ENCODE data around the gene SLCO4A1. TPM values are rescaled to one million over a fixed set of nuclear protein-coding genes. Genes with fewer than 3 reads are reported as not detected.
A peak's percentile ranks its signal among the peaks of the same experiment; 100 is the strongest.

Gene SLCO4A1
- total RNA-seq, 2 donors from 2014 or later, result 26.1 to 34.6 TPM

- peaks cover 24% of the 10 kb centered on the region for H3K27me3 Mint-ChIP-seq (ENCODE audit: low read depth)
- peaks cover 14% of the 10 kb centered on the region for H3K4me1 Mint-ChIP-seq (ENCODE audit: low read depth)
- H3K9me3 Mint-ChIP-seq, result no peaks in the 10 kb centered on the region
- no peaks in the 10 kb centered on the region for H3K36me3 Mint-ChIP-seq (ENCODE audit: insufficient read depth in 2 of 2)
- H3K27ac Mint-ChIP-seq, result no peak overlapping the region
- H3K4me3 Mint-ChIP-seq, result no peak overlapping the region
- ATAC-seq (replicated peaks in 1 of 2) (no peak), DNase-seq (no peak)
Measured at GRCh38 chr20:62709537-62709905, 67.2 kb downstream of the SLCO4A1 start.

GRCh38 chr20:62710221-62710885, 68.0 kb downstream of the SLCO4A1 start:
- no peaks in the 10 kb centered on the region for H3K9me3 Mint-ChIP-seq
- DNase-seq (no peak), ATAC-seq (replicated peaks in 1 of 2) (no peak)
- H3K36me3 Mint-ChIP-seq (ENCODE audit: insufficient read depth in 2 of 2), result no peaks in the 10 kb centered on the region
- H3K27ac Mint-ChIP-seq, result no peak overlapping the region
- H3K27me3 Mint-ChIP-seq (ENCODE audit: low read depth), result peaks cover 31% of the 10 kb centered on the region
- peaks cover 14% of the 10 kb centered on the region for H3K4me1 Mint-ChIP-seq (ENCODE audit: low read depth)
- no peak overlapping the region for H3K4me3 Mint-ChIP-seq

- Mint-ChIP-seq H3K4me3 (no peak overlapping the region), H3K36me3 (ENCODE audit: insufficient read depth in 2 of 2) (no peaks in the 10 kb centered on the region), H3K27ac (no peak overlapping the region), H3K9me3 (no peaks in the 10 kb centered on the region), H3K4me1 (ENCODE audit: low read depth) (peaks cover 18% of the 10 kb centered on the region), H3K27me3 (ENCODE audit: low read depth) (peaks cover 31% of the 10 kb centered on the region)
- DNase-seq, result peak; percentile 25 to 48
- ATAC-seq (replicated peaks in 1 of 2), result peak; percentile 65 to 69
Measured at GRCh38 chr20:62710886-62711702, 68.8 kb downstream of the SLCO4A1 start.

- H3K36me3 Mint-ChIP-seq (ENCODE audit: insufficient read depth in 2 of 2), result no peaks in the 10 kb centered on the region
- peaks cover 31% of the 10 kb centered on the region for H3K27me3 Mint-ChIP-seq (ENCODE audit: low read depth)
Measured at GRCh38 chr20:62711703-62712101, 69.4 kb downstream of the SLCO4A1 start.

GRCh38 chr20:62712606-62713005, 70.3 kb downstream of the SLCO4A1 start:
- peaks cover 23% of the 10 kb centered on the region for H3K4me1 Mint-ChIP-seq (ENCODE audit: low read depth)
- H3K27me3 Mint-ChIP-seq (ENCODE audit: low read depth), result peaks cover 22% of the 10 kb centered on the region
- ATAC-seq (replicated peaks in 1 of 2) (no peak), DNase-seq (no peak)
- no peak overlapping the region for H3K4me3 Mint-ChIP-seq
- H3K27ac Mint-ChIP-seq, result no peak overlapping the region
- no peaks in the 10 kb centered on the region for H3K36me3 Mint-ChIP-seq (ENCODE audit: insufficient read depth in 2 of 2)
- H3K9me3 Mint-ChIP-seq, result no peaks in the 10 kb centered on the region

More at GRCh38 chr20:62711703-62712101, 69.4 kb downstream of the SLCO4A1 start:
- H3K9me3 Mint-ChIP-seq, result no peaks in the 10 kb centered on the region
- ATAC-seq (replicated peaks in 1 of 2) (no peak), DNase-seq (no peak)
- H3K4me3 Mint-ChIP-seq, result no peak overlapping the region
- peaks cover 25% of the 10 kb centered on the region for H3K4me1 Mint-ChIP-seq (ENCODE audit: low read depth)
- H3K27ac Mint-ChIP-seq, result no peak overlapping the region

GRCh38 chr20:62714006-62714405, 71.7 kb downstream of the SLCO4A1 start:
- peaks cover 18% of the 10 kb centered on the region for H3K4me1 Mint-ChIP-seq (ENCODE audit: low read depth)
- H3K36me3 Mint-ChIP-seq (ENCODE audit: insufficient read depth in 2 of 2), result no peaks in the 10 kb centered on the region
- peaks cover 22% of the 10 kb centered on the region for H3K27me3 Mint-ChIP-seq (ENCODE audit: low read depth)
- no peak overlapping the region for H3K4me3 Mint-ChIP-seq
- DNase-seq (no peak), ATAC-seq (replicated peaks in 1 of 2) (no peak)
- no peak overlapping the region for H3K27ac Mint-ChIP-seq
- no peaks in the 10 kb centered on the region for H3K9me3 Mint-ChIP-seq

- H3K9me3 Mint-ChIP-seq, result peaks cover 2 to 3% of the 10 kb centered on the region in 2 donors
- H3K36me3 Mint-ChIP-seq (ENCODE audit: insufficient read depth in 2 of 2), result peaks cover 0 to 5% of the 10 kb centered on the region in 2 donors
- H3K27ac Mint-ChIP-seq, result no peak overlapping the region
- no peak overlapping the region for H3K4me3 Mint-ChIP-seq
- H3K27me3 Mint-ChIP-seq (ENCODE audit: low read depth), result peaks cover 28% of the 10 kb centered on the region
- DNase-seq, result no peak
- H3K4me1 Mint-ChIP-seq (ENCODE audit: low read depth), result peaks cover 18% of the 10 kb centered on the region
- ATAC-seq (replicated peaks in 1 of 2), result no peak
Measured at GRCh38 chr20:62714799-62715198, 72.5 kb downstream of the SLCO4A1 start.

- H3K4me3 Mint-ChIP-seq, result no peak overlapping the region
- no peak for ATAC-seq (replicated peaks in 1 of 2)
- H3K9me3 Mint-ChIP-seq, result peaks cover 2 to 3% of the 10 kb centered on the region in 2 donors
- no peak overlapping the region for H3K27ac Mint-ChIP-seq
- no peak for DNase-seq
- peaks cover 15% of the 10 kb centered on the region for H3K4me1 Mint-ChIP-seq (ENCODE audit: low read depth)
- peaks cover 0 to 5% of the 10 kb centered on the region in 2 donors for H3K36me3 Mint-ChIP-seq (ENCODE audit: insufficient read depth in 2 of 2)
- peaks cover 27% of the 10 kb centered on the region for H3K27me3 Mint-ChIP-seq (ENCODE audit: low read depth)
Measured at GRCh38 chr20:62715201-62715600, 72.9 kb downstream of the SLCO4A1 start.

GRCh38 chr20:62716198-62716940, 74.1 kb downstream of the SLCO4A1 start:
- peaks cover 1 to 12% of the 10 kb centered on the region in 2 donors for H3K36me3 Mint-ChIP-seq (ENCODE audit: insufficient read depth in 2 of 2)
- H3K27me3 Mint-ChIP-seq (ENCODE audit: low read depth), result peaks cover 22% of the 10 kb centered on the region
- peak; percentile 62 to 80 for ATAC-seq (replicated peaks in 1 of 2)
- peaks cover 6% of the 10 kb centered on the region in 2 donors for H3K9me3 Mint-ChIP-seq
- peak in 1 of 2 donors; percentile 29 for DNase-seq
- H3K27ac Mint-ChIP-seq, result no peak overlapping the region
- H3K4me1 Mint-ChIP-seq (ENCODE audit: low read depth), result peaks cover 14% of the 10 kb centered on the region
- peak overlapping the region; percentile 2 to 53 for H3K4me3 Mint-ChIP-seq

- Mint-ChIP-seq H3K36me3 (ENCODE audit: insufficient read depth in 2 of 2) (peaks cover 5 to 18% of the 10 kb centered on the region in 2 donors), H3K27me3 (ENCODE audit: low read depth) (peaks cover 22% of the 10 kb centered on the region), H3K4me3 (no peak overlapping the region), H3K4me1 (ENCODE audit: low read depth) (peaks cover 19% of the 10 kb centered on the region), H3K9me3 (peaks cover 6 to 12% of the 10 kb centered on the region in 2 donors), H3K27ac (no peak overlapping the region)
- no peak for DNase-seq
- no peak for ATAC-seq (replicated peaks in 1 of 2)
Measured at GRCh38 chr20:62716941-62717310, 74.6 kb downstream of the SLCO4A1 start.

GRCh38 chr20:62717933-62718332, 75.6 kb downstream of the SLCO4A1 start:
- H3K4me3 Mint-ChIP-seq, result no peak overlapping the region
- H3K27me3 Mint-ChIP-seq (ENCODE audit: low read depth), result peaks cover 28% of the 10 kb centered on the region
- no peak overlapping the region for H3K27ac Mint-ChIP-seq
- no peak for ATAC-seq (replicated peaks in 1 of 2)
- peaks cover 9 to 14% of the 10 kb centered on the region in 2 donors for H3K9me3 Mint-ChIP-seq
- peaks cover 25% of the 10 kb centered on the region for H3K4me1 Mint-ChIP-seq (ENCODE audit: low read depth)
- no peak for DNase-seq
- H3K36me3 Mint-ChIP-seq (ENCODE audit: insufficient read depth in 2 of 2), result peaks cover 10 to 22% of the 10 kb centered on the region in 2 donors

GRCh38 chr20:62718546-62718945, 76.2 kb downstream of the SLCO4A1 start:
- H3K4me3 Mint-ChIP-seq, result no peak overlapping the region
- DNase-seq (no peak), ATAC-seq (replicated peaks in 1 of 2) (no peak)
- H3K9me3 Mint-ChIP-seq, result peaks cover 9 to 14% of the 10 kb centered on the region in 2 donors
- H3K36me3 Mint-ChIP-seq (ENCODE audit: insufficient read depth in 2 of 2), result peaks cover 10 to 22% of the 10 kb centered on the region in 2 donors
- peaks cover 25% of the 10 kb centered on the region for H3K4me1 Mint-ChIP-seq (ENCODE audit: low read depth)
- peaks cover 28% of the 10 kb centered on the region for H3K27me3 Mint-ChIP-seq (ENCODE audit: low read depth)
- H3K27ac Mint-ChIP-seq, result no peak overlapping the region

Data from activated T-cell treated with anti-CD3 and anti-CD28 coated beads, Interleukin-2, amount 50 U/mL, for 72 hours (primary cell).